K562 (cell line): ENCODE measurements around the gene TMEM273. TPM values are rescaled to one million over a fixed set of nuclear protein-coding genes. Genes with fewer than 3 reads are reported as not detected.

Experiments
- KLF1 ChIP-seq: fragments of 450-650 bp; IDR thresholded peaks from 2 replicates; pipeline ENCODE4 v1.6.1; 2016; ENCODE audit warnings: missing genetic modification characterization, missing compliant biosample characterization
- NFATC3 ChIP-seq: fragments of 450-650 bp; IDR thresholded peaks from 2 replicates; pipeline ENCODE4 v1.6.1; 2017; ENCODE audit warnings: mild to moderate bottlenecking
- PRPF4 ChIP-seq: fragments of 200-400 bp; formaldehyde crosslinking; IDR thresholded peaks from one replicate; pipeline ENCODE4 v1.6.1; 2017; ENCODE audit warnings: low read length, low read depth, mild to moderate bottlenecking; ENCODE audit not compliant: insufficient read depth, poor library complexity, severe bottlenecking
- RB1 ChIP-seq: fragments of 450-650 bp; IDR thresholded peaks from 2 replicates; pipeline ENCODE4 v1.6.1; 2017; ENCODE audit warnings: low read depth, mild to moderate bottlenecking
- polyA plus RNA-seq, 8 experiments: library from polyadenylated mRNA; depleted of rRNA in 4 of 8; stranded (reverse) in 5 of 8; unstranded in 3 of 8; fragments of >200 nt; fragmentation: Nextera tagmentation in 2 of 8; fragmentation: Illumina TruSeq in 1 of 8; extraction: Ambion mirVana in 2 of 8; extraction: Trizol in 1 of 8; gene quantifications; 2 replicates each; pipeline versions ENCODE4 v1.2.1 to v1.2.3, GENCODE V29; 2011 to 2014; ENCODE audit warnings: inconsistent platforms in 1 of 8, missing spikeins in 1 of 8
- total RNA-seq, 7 experiments: library from RNA; depleted of rRNA in 6 of 7; stranded (reverse); fragments of >200 nt in 6 of 7; fragmentation: Illumina TruSeq in 2 of 7; extraction: Trizol in 2 of 7; gene quantifications; 2 replicates each; pipeline versions ENCODE4 v1.2.1 to v1.2.3, GENCODE V29; 2011 to 2021; ENCODE audit warnings: low replicate concordance in 1 of 7
- TF ChIP-seq, protein P1 (sequence below): fragments of 450-650 bp; formaldehyde crosslinking; IDR thresholded peaks from 2 replicates; pipeline ENCODE4 v1.4.0; 2022; ENCODE audit warnings: missing genetic modification characterization
- TF ChIP-seq, protein P2 (sequence below): sonication (generic); formaldehyde crosslinking; IDR thresholded peaks from 2 replicates; pipeline ENCODE4 v1.8.1; 2023; ENCODE audit warnings: mild to moderate bottlenecking, missing genetic modification reagents
- TF ChIP-seq, protein P3 (sequence below): fragments of 450-650 bp; formaldehyde crosslinking; IDR thresholded peaks from 2 replicates; pipeline ENCODE4 v1.4.0; 2020; ENCODE audit warnings: mild to moderate bottlenecking, moderate library complexity
- TF ChIP-seq, protein P4 (sequence below): fragments of 450-650 bp; IDR thresholded peaks from 2 replicates; pipeline ENCODE4 v1.6.1; 2017; ENCODE audit warnings: antibody characterized with exemption, mild to moderate bottlenecking
- TF ChIP-seq, protein P5 (sequence below): sonication (generic); formaldehyde crosslinking; IDR thresholded peaks from 2 replicates; pipeline ENCODE4 v1.8.0; 2022; ENCODE audit warnings: missing genetic modification reagents, mild to moderate bottlenecking, moderate library complexity, borderline replicate concordance

The TMEM273 gene
- total and polyA plus RNA-seq, 9 of the 15 experiments (the other 6 are each of a cell fraction or from before 2014, with no cell fraction given), result 39.2 to 131 (median 95.6) TPM

DNA sequence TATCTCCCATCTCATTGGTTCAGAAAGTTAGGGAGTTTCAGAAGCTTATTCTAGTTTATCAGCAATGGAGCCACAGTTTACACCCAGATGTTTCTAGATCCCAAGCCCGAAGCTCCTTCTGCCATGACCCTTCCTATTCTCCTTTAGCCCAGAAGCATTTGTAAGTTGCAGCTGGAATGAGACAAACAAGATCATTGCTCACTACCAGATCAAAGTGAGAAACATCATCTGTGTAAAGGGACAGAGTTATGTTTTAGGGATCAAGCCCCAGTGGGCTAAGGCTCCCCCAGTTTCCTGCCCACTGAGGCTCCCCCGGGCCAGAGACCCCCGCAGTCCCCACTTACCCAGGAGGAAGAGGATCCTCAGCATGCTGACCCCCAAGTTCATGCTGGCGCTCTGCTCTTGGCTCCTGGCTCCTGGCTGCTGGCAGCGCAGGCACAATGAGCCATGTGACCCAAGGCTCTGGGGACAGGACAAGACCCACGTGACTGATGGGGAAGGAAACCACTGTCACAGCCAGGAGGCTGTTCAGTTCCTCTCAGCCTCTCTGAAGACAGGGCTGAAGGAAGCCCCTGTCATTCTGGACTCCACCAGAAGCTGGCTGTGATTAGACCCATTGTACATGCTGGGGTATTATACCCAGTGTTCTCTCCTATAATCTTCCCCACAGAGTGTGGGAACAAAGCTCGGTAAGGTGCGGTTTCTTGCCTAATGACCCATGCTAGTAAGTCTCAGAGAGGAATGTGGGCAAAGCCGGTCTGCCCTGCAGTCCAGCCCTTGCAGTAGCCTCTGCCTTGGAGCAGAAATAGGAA lies at the start of gene TMEM273 (continued):
- TF ChIP-seq, protein P1, sequence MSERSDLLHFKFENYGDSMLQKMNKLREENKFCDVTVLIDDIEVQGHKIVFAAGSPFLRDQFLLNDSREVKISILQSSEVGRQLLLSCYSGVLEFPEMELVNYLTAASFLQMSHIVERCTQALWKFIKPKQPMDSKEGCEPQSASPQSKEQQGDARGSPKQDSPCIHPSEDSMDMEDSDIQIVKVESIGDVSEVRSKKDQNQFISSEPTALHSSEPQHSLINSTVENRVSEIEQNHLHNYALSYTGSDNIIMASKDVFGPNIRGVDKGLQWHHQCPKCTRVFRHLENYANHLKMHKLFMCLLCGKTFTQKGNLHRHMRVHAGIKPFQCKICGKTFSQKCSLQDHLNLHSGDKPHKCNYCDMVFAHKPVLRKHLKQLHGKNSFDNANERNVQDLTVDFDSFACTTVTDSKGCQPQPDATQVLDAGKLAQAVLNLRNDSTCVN, result no peak
- no peak for TF ChIP-seq PRPF4
- TF ChIP-seq, protein P2, sequence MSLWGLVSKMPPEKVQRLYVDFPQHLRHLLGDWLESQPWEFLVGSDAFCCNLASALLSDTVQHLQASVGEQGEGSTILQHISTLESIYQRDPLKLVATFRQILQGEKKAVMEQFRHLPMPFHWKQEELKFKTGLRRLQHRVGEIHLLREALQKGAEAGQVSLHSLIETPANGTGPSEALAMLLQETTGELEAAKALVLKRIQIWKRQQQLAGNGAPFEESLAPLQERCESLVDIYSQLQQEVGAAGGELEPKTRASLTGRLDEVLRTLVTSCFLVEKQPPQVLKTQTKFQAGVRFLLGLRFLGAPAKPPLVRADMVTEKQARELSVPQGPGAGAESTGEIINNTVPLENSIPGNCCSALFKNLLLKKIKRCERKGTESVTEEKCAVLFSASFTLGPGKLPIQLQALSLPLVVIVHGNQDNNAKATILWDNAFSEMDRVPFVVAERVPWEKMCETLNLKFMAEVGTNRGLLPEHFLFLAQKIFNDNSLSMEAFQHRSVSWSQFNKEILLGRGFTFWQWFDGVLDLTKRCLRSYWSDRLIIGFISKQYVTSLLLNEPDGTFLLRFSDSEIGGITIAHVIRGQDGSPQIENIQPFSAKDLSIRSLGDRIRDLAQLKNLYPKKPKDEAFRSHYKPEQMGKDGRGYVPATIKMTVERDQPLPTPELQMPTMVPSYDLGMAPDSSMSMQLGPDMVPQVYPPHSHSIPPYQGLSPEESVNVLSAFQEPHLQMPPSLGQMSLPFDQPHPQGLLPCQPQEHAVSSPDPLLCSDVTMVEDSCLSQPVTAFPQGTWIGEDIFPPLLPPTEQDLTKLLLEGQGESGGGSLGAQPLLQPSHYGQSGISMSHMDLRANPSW (CRISPR knock-in tag), result no peak
- TF ChIP-seq, protein P3, sequence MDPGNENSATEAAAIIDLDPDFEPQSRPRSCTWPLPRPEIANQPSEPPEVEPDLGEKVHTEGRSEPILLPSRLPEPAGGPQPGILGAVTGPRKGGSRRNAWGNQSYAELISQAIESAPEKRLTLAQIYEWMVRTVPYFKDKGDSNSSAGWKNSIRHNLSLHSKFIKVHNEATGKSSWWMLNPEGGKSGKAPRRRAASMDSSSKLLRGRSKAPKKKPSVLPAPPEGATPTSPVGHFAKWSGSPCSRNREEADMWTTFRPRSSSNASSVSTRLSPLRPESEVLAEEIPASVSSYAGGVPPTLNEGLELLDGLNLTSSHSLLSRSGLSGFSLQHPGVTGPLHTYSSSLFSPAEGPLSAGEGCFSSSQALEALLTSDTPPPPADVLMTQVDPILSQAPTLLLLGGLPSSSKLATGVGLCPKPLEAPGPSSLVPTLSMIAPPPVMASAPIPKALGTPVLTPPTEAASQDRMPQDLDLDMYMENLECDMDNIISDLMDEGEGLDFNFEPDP (CRISPR knock-in tag), result no peak
- TF ChIP-seq RB1, result no peak
- TF ChIP-seq, protein P4, sequence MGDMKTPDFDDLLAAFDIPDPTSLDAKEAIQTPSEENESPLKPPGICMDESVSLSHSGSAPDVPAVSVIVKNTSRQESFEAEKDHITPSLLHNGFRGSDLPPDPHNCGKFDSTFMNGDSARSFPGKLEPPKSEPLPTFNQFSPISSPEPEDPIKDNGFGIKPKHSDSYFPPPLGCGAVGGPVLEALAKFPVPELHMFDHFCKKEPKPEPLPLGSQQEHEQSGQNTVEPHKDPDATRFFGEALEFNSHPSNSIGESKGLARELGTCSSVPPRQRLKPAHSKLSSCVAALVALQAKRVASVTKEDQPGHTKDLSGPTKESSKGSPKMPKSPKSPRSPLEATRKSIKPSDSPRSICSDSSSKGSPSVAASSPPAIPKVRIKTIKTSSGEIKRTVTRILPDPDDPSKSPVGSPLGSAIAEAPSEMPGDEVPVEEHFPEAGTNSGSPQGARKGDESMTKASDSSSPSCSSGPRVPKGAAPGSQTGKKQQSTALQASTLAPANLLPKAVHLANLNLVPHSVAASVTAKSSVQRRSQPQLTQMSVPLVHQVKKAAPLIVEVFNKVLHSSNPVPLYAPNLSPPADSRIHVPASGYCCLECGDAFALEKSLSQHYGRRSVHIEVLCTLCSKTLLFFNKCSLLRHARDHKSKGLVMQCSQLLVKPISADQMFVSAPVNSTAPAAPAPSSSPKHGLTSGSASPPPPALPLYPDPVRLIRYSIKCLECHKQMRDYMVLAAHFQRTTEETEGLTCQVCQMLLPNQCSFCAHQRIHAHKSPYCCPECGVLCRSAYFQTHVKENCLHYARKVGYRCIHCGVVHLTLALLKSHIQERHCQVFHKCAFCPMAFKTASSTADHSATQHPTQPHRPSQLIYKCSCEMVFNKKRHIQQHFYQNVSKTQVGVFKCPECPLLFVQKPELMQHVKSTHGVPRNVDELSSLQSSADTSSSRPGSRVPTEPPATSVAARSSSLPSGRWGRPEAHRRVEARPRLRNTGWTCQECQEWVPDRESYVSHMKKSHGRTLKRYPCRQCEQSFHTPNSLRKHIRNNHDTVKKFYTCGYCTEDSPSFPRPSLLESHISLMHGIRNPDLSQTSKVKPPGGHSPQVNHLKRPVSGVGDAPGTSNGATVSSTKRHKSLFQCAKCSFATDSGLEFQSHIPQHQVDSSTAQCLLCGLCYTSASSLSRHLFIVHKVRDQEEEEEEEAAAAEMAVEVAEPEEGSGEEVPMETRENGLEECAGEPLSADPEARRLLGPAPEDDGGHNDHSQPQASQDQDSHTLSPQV, result peak; percentile 92
- no peak for TF ChIP-seq NFATC3
- TF ChIP-seq, protein P5, sequence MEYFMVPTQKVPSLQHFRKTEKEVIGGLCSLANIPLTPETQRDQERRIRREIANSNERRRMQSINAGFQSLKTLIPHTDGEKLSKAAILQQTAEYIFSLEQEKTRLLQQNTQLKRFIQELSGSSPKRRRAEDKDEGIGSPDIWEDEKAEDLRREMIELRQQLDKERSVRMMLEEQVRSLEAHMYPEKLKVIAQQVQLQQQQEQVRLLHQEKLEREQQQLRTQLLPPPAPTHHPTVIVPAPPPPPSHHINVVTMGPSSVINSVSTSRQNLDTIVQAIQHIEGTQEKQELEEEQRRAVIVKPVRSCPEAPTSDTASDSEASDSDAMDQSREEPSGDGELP (CRISPR knock-in tag), result peak; percentile 26; the same call in 1 of the 2 replicates
- TF ChIP-seq KLF1, result no peak
